SIG-M5 treated with dmso at 0.1 percent for 504 hours (cell line): ENCODE data around the gene LBR.
"Not testable (repeated sequence)": the region's sequence is repeated elsewhere in the genome, so short reads cannot be mapped to it uniquely, and the experiment has no call there.

Experiments used
- DNase-seq: peaks from one replicate; lab custom pipeline; 2025; ENCODE audit not compliant: unreplicated experiment; lab: John Stamatoyannopoulos, UW

LBR gene

GRCh38 chr1:225427235-225428067 is at the start of gene LBR:
LBR (minus strand) TSS chr1:225428038; CDS start chr1:225424075, 3,963 bp downstream.
- DNase-seq: no peak

DNA sequence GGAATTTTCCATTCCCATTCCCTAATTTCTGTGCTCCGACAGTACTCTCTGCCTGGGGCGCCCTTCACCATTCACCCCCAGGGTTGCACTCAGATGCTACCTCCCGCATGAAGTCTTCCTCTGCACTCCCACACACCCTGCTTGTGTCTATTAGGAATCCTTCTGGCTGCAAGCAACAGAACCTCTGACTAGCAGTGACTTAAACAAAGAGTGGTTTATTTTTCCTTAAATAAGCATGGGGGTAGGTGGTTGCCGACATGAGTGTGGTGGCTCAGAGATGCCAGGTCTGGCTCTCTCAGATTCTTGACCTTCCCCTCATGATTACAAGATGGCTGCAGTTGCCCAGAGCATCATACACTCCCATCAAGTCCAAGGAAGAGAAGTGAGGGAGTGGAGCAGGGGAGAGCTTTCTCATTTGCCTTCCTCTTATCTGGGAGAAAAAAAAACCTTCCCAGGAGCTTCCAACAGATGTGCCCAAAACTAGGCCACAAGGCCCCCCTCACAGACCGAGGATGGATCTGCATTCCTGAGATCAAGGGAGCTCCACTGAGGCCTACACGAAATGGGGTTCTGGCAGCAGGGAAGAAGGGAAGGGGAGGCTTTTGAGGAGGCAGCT is 49.6 kb upstream of the LBR start:
- DNase-seq: no peak

- no peak for DNase-seq
Measured at GRCh38 chr1:225476538-225476988, 48.7 kb upstream of the LBR start.

DNA sequence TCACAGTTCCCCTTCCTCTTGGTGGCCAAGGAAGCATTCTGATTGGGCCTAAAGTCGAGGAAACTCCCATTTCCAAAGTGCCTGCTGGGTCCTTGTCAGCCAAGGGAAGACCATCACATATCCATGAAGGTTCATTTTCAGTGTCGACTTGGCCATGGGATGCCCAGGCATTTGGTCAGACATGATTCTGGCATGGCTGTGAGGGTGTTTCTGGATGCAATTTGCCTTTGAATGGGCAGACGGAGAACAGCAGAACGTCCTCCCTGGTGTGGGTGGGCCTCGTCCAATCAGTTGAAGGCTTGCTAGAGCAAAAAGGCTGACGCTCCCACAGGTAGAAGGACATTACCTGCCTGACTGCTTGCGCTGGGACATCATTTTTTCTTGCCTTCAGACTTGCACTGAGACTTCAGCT is 48.3 kb upstream of the LBR start:
- no peak for DNase-seq

DNA sequence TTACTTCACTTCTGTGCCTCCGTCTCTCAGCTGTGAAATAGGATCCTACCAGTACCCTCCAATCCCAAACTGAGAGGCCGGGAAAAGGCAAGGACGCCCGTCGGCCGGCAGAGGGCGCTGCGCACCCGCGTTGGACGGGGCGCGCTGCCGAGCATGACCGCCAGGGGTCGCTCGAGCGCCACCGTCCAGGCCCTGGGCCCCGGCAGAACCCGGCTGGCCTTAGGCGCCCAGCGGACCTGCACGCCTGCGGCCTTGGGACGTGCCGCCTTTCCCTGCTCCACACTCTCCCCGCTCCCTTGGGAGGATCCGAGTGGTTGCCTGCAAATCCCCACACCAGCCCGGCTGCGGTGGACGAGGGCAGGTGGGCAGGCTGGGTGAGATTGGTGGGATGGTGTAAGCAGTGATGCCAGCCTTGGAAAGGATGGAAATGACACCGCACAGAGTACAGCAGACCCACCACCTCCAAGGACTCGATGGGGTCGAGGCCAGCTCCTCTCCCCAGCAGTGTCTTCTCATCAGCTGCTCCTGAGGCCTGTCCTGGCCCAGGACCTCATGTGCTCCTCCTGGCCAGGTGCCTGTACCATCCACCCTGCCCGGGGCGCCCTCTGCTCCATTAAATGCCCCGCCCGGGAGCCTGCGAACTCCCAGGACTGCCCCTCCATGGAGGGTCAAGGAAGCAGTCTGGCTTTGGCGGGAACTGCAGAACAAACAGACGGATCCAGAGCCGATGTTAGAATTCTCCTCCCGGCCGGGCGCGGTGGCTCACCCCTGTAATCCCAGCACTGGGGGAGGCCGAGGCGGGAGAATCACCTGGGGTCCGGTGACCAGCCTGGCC is 47.4 kb upstream of the LBR start:
- DNase-seq: peak; percentile 55

DNA sequence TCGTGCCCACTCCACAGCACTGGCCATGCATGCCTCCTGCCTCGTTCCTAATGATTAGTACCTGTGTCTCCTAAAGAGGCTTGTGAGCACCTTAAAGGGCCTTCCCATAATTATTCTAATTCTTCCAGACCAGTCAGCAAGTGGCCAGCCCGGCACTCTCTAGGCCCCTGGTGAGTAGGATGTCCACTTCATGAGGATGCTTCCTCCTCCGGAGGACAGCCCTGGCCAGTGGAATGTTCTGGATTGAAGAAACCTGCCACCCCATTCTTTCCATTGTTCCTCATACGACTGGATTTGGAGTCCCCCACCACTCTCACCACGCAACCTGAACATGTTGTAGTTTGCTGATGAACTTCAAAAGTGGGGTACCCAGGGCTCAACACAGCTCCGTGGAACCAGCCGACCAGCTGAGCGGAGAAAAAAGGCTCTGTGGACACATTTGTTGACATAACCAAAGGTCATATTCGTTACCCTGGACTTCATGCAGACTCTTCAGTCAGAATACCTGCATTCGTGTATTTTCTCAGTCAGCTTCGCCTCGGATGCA is 46.7 kb upstream of the LBR start:
- DNase-seq: no peak

- DNase-seq: not testable (repeated sequence)
Measured at GRCh38 chr1:225473676-225474438, 46.0 kb upstream of the LBR start.

DNA sequence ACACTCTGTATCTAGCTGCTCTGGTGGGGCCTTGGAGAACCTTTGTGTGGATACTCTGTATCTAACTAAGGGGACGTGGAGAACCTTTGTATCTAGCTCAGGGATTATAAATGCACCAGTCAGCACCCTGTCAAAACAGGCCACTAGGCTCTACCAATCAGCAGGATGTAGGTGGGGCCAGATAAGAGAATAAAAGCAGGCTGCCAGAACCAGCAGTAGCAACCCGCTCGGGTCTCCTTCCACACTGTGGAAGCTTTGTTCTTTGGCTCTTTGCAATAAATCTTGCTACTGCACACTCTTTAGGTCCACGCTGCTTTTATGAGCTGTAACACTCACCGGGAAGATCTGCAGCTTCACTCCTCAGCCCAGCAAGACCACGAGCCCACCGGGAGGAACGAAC is 45.4 kb upstream of the LBR start:
- not testable (repeated sequence) for DNase-seq

GRCh38 chr1:225471453-225472301 is 43.8 kb upstream of the LBR start:
- no peak for DNase-seq

DNA sequence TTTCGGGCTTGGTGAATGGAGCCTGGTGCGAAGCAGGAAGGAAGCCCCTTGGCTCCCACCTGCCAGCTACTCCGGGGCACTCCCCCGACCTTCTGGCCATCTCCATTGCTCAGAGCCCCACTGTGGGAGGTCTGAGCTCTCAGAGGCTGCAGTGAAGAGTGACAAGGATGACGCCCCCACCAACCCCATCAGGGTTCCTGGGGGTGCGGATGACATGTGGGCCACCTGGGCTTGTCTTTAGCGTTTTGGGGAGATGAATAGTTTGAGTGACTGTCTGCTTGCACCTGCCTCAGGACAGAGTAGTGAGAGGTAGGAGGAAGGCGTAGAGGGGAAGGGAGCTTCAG is 43.2 kb upstream of the LBR start:
- DNase-seq: no peak

GRCh38 chr1:225470211-225471108 is 42.6 kb upstream of the LBR start:
- DNase-seq: no peak

GRCh38 chr1:225469051-225469450 is 41.2 kb upstream of the LBR start:
- no peak for DNase-seq

DNA sequence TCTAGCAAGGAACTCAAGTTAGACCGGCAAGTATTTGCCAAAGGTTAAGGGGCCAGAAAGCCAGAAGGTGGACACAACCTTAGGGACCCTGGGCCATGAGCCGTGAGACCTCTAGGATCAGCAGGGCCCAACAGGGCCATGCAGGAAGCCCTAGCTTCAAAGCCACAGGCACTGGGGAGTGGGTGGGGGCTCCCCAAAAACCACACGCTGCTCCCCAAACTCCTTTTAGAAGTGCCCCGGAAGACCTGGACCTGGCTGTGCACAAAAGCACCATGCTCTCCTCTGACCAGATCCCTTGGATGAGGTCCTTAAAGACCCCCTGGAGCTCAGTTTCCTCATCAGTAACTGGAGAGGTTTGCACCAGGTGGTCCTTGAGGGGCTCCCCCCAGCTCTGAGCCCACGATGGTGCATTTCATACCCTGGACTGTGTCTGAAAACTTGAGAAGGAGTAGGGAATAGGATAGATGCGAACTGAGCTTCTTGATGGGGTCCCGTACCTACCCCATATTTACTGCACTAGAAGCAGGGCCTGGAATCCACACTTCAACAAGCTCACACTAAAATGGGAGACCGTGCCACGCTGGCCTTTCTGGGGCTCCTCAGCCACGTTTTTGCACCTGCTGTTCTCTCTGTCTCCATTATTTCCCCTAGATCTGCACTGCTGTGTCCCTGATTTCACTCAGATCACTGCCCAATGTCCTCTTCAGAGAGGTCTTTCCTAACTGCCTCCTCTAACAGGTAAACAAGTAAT is 40.6 kb upstream of the LBR start:
- DNase-seq: no peak

DNA sequence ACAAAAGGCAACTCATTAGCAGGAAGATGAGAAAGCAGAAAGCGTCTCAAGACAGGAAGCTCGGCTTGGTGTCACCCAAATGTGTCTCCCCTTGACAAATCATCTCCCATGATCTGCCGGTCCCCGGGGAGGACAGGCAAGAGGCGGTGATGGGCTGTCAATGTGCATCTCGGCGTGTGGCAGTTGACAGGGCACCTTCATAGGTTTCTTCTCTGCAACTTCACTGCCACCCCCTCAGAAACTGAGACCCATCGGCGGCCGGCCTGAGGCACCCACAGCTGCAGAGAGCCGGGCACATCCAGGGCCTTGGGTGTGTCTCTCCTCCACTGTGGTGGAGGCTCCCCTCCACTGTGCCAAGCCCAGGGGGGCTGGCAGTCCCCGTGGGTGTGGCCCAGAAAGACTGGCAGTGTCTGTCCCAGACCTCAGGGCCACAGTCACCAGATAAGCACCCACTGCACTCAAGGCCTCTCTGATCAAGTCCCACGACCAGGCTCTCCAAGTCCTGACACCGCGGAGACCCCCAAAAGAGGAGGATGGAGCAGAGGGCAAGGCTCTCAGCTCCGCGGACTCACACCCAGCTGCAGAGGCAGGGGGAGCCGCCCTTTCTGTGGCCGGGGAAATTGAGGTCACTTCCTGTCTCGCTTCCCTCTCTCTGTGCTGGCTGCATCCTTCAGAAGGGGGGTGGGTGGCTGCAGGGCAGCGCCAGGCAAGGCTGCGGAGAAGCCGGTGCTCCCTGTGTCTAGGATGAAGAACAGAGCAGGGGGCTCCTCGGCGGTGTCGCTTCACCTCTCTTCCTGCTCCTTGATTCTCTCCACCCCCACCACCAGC is 39.6 kb upstream of the LBR start:
- DNase-seq: peak; percentile 93

DNA sequence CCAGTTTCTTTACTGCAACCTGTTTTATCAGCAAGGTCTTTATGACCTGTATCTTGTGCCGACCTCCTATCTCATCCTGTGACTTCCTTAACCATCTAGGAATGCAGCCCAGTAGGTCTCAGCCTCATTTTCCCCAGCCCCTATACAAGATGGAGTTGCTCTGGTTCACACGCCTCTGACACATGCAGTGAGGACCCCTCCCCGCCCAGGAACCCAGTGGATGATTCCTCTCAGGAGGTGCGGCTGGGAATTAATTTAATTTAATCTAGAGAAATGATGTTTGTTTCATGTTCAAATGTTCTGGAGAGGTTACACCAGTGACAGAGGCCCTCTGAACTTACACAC is 39.0 kb upstream of the LBR start:
- DNase-seq: no peak

- DNase-seq: no peak
Measured at GRCh38 chr1:225465793-225466517, 38.1 kb upstream of the LBR start.
